HG03565 (cell line): ENCODE measurements around the gene GSG1.

Experiments used
- ATAC-seq: cut with Tn5 transposase; IDR thresholded peaks from one replicate; pipeline ENCODE4 v1.9.1; 2021; ENCODE audit warnings: mild to moderate bottlenecking, moderate library complexity; ENCODE audit not compliant: unreplicated experiment

The GSG1 gene

GRCh38 chr12:13120413-13120812 lies 16.9 kb upstream of the GSG1 start:
- no peak for ATAC-seq

- no peak for ATAC-seq
Measured at GRCh38 chr12:13119826-13120225, 16.4 kb upstream of the GSG1 start.

GRCh38 chr12:13117029-13117428 lies 13.6 kb upstream of the GSG1 start:
- ATAC-seq = no peak

GRCh38 chr12:13116259-13116658 lies 12.8 kb upstream of the GSG1 start:
- no peak for ATAC-seq

- no peak for ATAC-seq
Measured at GRCh38 chr12:13114251-13115052, 11.0 kb upstream of the GSG1 start.

GRCh38 chr12:13112968-13113367 lies 9.5 kb upstream of the GSG1 start:
- ATAC-seq = no peak

- ATAC-seq = no peak
Measured at GRCh38 chr12:13106666-13107065, 3.2 kb upstream of the GSG1 start.

- no peak for ATAC-seq
Measured at GRCh38 chr12:13105781-13106180, 2.3 kb upstream of the GSG1 start.

GRCh38 chr12:13104409-13104808 lies 942 bp upstream of the GSG1 start:
- ATAC-seq = no peak

- ATAC-seq = no peak
Measured at GRCh38 chr12:13102461-13103195, 839 bp downstream of the GSG1 start.

GRCh38 chr12:13101821-13102375 lies 1.6 kb downstream of the GSG1 start:
- no peak for ATAC-seq

- peak; percentile 68 for ATAC-seq
Measured at GRCh38 chr12:13100882-13101769, 2.3 kb downstream of the GSG1 start.

- no peak for ATAC-seq
Measured at GRCh38 chr12:13100605-13100881, 2.9 kb downstream of the GSG1 start.

GRCh38 chr12:13099844-13100604 lies 3.4 kb downstream of the GSG1 start:
- no peak for ATAC-seq

- no peak for ATAC-seq
Measured at GRCh38 chr12:13099066-13099843, 4.2 kb downstream of the GSG1 start.

- no peak for ATAC-seq
Measured at GRCh38 chr12:13097491-13098011, 5.9 kb downstream of the GSG1 start.

- no peak for ATAC-seq
Measured at GRCh38 chr12:13095266-13095995, 8.0 kb downstream of the GSG1 start.

GRCh38 chr12:13094367-13094766 lies 9.1 kb downstream of the GSG1 start:
- peak; percentile 42 for ATAC-seq

- no peak for ATAC-seq
Measured at GRCh38 chr12:13093848-13094220, 9.6 kb downstream of the GSG1 start.
